Mucosa of gallbladder (tissue), 1 donor: ENCODE results near the gene NGEF. TPM values are rescaled to one million over a fixed set of nuclear protein-coding genes. Genes with fewer than 3 reads are reported as not detected.

Experiments used
- DNase-seq: peaks from one replicate; pipeline ENCODE4 v3.0.0-alpha.2; 2020; ENCODE audit warnings: low spot score
- total RNA-seq: library from RNA; stranded (reverse); gene quantifications from one replicate; pipeline ENCODE4 v1.2.1, GENCODE V29; 2021
- donor health status: DM: no; HTN: no; CAD: no.

The NGEF gene
- total RNA-seq, 1 donor from 2014 or later, result 12.0 TPM

GRCh38 chr2:232970051-232970450 lies 43.0 kb downstream of the NGEF start:
- DNase-seq, result no peak

GRCh38 chr2:232967474-232967873 lies 45.6 kb downstream of the NGEF start:
- no peak for DNase-seq

GRCh38 chr2:232966122-232966521 lies 46.9 kb downstream of the NGEF start:
- DNase-seq, result no peak

GRCh38 chr2:232963913-232964312 lies 49.1 kb downstream of the NGEF start:
- DNase-seq, result no peak

GRCh38 chr2:232960862-232961261 lies 52.2 kb downstream of the NGEF start:
- no peak for DNase-seq

GRCh38 chr2:232959139-232959538 lies 53.9 kb downstream of the NGEF start:
- DNase-seq, result no peak

- no peak for DNase-seq
These were observed 55.4 kb downstream of the NGEF start for GRCh38 chr2:232957657-232958090.

- no peak for DNase-seq
These were observed 57.2 kb downstream of the NGEF start for GRCh38 chr2:232955856-232956255.

GRCh38 chr2:232954691-232955090 lies 58.4 kb downstream of the NGEF start:
- DNase-seq, result no peak

- DNase-seq, result no peak
These were observed 61.2 kb downstream of the NGEF start for GRCh38 chr2:232951891-232952290.

- DNase-seq, result no peak
These were observed 61.9 kb downstream of the NGEF start for GRCh38 chr2:232951181-232951580.

GRCh38 chr2:232950751-232951150 lies 62.3 kb downstream of the NGEF start:
- no peak for DNase-seq

- no peak for DNase-seq
These were observed 64.0 kb downstream of the NGEF start for GRCh38 chr2:232949016-232949415.

GRCh38 chr2:232942831-232943230 lies 70.2 kb downstream of the NGEF start:
- no peak for DNase-seq

- DNase-seq, result no peak
These were observed 71.0 kb downstream of the NGEF start for GRCh38 chr2:232941912-232942594.

- no peak for DNase-seq
These were observed 71.7 kb downstream of the NGEF start for GRCh38 chr2:232941400-232941799.

- no peak for DNase-seq
These were observed 72.3 kb downstream of the NGEF start for GRCh38 chr2:232940724-232941123.

GRCh38 chr2:232937278-232937906 lies 75.7 kb downstream of the NGEF start:
- DNase-seq, result no peak

- DNase-seq, result no peak
These were observed 81.4 kb downstream of the NGEF start for GRCh38 chr2:232931636-232932035.

GRCh38 chr2:232930059-232930400 lies 83.0 kb downstream of the NGEF start:
- DNase-seq, result no peak

- DNase-seq, result no peak
These were observed 83.6 kb downstream of the NGEF start for GRCh38 chr2:232929303-232930058.

- no peak for DNase-seq
These were observed 84.3 kb downstream of the NGEF start for GRCh38 chr2:232928551-232929302.
